ENCODE measurements around the gene PRKAG2. TPM values are rescaled to one million over a fixed set of nuclear protein-coding genes. Genes with fewer than 3 reads are reported as not detected.

PRKAG2 gene
- total and polyA plus RNA-seq, 2 of the 8 experiments (the other 6 are each of a cell fraction or from before 2014, with no cell fraction given): 7.5 to 18.1 TPM

DNA sequence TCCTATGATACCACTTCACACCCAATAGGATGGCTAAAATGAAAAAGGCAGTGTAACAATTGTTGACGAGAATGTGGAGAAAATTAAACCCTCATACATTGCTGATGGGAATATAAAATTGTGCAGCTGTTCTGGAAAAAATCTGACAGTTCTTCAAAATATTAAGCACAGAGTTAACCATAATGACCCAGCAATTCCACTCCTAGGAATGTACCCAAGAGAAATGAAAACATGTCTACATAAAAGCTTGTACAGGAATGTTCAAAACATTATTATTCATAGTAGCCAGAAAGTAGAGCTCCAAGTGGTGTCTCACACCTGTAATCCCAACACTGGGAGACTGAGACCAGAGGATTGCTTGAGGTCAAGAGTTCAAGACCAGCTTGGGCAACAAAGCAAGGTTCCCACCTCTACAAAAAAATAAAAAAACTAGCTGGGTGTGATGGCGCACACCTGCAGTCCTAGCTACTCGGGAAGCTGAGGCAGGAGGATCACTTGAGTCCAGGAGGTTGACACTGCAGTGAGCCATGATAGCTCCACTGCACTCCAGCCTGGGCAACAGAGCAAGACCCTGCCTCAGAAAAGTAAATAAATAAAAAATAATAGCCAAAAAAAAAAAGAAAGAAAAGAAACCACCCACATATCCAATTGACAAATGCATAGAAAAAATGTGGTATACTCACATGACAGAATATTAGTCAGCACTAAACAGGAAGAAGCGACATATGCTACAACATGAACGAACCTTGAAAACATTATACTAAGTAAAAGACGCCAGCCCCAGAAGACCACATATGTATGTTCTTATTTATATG lies 362.2 kb downstream of the PRKAG2 start (continued):
- TF ChIP-seq, protein P1, sequence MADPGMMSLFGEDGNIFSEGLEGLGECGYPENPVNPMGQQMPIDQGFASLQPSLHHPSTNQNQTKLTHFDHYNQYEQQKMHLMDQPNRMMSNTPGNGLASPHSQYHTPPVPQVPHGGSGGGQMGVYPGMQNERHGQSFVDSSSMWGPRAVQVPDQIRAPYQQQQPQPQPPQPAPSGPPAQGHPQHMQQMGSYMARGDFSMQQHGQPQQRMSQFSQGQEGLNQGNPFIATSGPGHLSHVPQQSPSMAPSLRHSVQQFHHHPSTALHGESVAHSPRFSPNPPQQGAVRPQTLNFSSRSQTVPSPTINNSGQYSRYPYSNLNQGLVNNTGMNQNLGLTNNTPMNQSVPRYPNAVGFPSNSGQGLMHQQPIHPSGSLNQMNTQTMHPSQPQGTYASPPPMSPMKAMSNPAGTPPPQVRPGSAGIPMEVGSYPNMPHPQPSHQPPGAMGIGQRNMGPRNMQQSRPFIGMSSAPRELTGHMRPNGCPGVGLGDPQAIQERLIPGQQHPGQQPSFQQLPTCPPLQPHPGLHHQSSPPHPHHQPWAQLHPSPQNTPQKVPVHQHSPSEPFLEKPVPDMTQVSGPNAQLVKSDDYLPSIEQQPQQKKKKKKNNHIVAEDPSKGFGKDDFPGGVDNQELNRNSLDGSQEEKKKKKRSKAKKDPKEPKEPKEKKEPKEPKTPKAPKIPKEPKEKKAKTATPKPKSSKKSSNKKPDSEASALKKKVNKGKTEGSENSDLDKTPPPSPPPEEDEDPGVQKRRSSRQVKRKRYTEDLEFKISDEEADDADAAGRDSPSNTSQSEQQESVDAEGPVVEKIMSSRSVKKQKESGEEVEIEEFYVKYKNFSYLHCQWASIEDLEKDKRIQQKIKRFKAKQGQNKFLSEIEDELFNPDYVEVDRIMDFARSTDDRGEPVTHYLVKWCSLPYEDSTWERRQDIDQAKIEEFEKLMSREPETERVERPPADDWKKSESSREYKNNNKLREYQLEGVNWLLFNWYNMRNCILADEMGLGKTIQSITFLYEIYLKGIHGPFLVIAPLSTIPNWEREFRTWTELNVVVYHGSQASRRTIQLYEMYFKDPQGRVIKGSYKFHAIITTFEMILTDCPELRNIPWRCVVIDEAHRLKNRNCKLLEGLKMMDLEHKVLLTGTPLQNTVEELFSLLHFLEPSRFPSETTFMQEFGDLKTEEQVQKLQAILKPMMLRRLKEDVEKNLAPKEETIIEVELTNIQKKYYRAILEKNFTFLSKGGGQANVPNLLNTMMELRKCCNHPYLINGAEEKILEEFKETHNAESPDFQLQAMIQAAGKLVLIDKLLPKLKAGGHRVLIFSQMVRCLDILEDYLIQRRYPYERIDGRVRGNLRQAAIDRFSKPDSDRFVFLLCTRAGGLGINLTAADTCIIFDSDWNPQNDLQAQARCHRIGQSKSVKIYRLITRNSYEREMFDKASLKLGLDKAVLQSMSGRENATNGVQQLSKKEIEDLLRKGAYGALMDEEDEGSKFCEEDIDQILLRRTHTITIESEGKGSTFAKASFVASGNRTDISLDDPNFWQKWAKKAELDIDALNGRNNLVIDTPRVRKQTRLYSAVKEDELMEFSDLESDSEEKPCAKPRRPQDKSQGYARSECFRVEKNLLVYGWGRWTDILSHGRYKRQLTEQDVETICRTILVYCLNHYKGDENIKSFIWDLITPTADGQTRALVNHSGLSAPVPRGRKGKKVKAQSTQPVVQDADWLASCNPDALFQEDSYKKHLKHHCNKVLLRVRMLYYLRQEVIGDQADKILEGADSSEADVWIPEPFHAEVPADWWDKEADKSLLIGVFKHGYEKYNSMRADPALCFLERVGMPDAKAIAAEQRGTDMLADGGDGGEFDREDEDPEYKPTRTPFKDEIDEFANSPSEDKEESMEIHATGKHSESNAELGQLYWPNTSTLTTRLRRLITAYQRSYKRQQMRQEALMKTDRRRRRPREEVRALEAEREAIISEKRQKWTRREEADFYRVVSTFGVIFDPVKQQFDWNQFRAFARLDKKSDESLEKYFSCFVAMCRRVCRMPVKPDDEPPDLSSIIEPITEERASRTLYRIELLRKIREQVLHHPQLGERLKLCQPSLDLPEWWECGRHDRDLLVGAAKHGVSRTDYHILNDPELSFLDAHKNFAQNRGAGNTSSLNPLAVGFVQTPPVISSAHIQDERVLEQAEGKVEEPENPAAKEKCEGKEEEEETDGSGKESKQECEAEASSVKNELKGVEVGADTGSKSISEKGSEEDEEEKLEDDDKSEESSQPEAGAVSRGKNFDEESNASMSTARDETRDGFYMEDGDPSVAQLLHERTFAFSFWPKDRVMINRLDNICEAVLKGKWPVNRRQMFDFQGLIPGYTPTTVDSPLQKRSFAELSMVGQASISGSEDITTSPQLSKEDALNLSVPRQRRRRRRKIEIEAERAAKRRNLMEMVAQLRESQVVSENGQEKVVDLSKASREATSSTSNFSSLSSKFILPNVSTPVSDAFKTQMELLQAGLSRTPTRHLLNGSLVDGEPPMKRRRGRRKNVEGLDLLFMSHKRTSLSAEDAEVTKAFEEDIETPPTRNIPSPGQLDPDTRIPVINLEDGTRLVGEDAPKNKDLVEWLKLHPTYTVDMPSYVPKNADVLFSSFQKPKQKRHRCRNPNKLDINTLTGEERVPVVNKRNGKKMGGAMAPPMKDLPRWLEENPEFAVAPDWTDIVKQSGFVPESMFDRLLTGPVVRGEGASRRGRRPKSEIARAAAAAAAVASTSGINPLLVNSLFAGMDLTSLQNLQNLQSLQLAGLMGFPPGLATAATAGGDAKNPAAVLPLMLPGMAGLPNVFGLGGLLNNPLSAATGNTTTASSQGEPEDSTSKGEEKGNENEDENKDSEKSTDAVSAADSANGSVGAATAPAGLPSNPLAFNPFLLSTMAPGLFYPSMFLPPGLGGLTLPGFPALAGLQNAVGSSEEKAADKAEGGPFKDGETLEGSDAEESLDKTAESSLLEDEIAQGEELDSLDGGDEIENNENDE (IDR thresholded peaks at IDR 0.05; ENCODE audit: insufficient replicate concordance, low read length): no peak
- TF ChIP-seq TAF1 (IDR thresholded peaks at IDR 0.05; ENCODE audit: low read depth, low read length) (no peak), NRF1 (IDR thresholded peaks at IDR 0.05; ENCODE audit: low read depth, low read length) (no peak), HDAC2 (IDR thresholded peaks at IDR 0.05; ENCODE audit: borderline replicate concordance in 1 of 2, low read depth in 2 of 2, low read length in 2 of 2) (no peak), HDAC6 (IDR thresholded peaks at IDR 0.05; ENCODE audit: low read depth, low read length) (no peak), SIX5 (IDR thresholded peaks at IDR 0.05; ENCODE audit: low read depth, low read length) (no peak), SP2 (IDR thresholded peaks at IDR 0.05; ENCODE audit: low read length) (no peak), CREB1 (IDR thresholded peaks at IDR 0.05) (no peak)
- TF ChIP-seq, protein P2, sequence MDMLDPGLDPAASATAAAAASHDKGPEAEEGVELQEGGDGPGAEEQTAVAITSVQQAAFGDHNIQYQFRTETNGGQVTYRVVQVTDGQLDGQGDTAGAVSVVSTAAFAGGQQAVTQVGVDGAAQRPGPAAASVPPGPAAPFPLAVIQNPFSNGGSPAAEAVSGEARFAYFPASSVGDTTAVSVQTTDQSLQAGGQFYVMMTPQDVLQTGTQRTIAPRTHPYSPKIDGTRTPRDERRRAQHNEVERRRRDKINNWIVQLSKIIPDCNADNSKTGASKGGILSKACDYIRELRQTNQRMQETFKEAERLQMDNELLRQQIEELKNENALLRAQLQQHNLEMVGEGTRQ (IDR thresholded peaks at IDR 0.05; ENCODE audit: low read length): no peak

Measured in H1 (cell line).